GM18507 (cell line): ENCODE results near the gene ZSWIM1.
A peak's percentile ranks its signal among the peaks of the same experiment; 100 is the strongest.

Experiments
- DNase-seq: peaks from one replicate; pipeline ENCODE4 v3.0.0; 2011; ENCODE audit warnings: low read depth; ENCODE audit not compliant: insufficient read length; ENCODE audit errors: extremely low spot score
- FAIRE-seq: peaks from 2 replicates; lab custom pipeline; 2011; peaks lifted over from hg19 to GRCh38; lab: Jason Lieb, UNC

Gene ZSWIM1

GRCh38 chr20:45880988-45881788 is at the start of gene ZSWIM1:
TSS of gene ZSWIM1 (plus strand) at chr20:45881227. CDS start at chr20:45882593, 1,366 bp downstream.
- peak; percentile 98 for FAIRE-seq
- DNase-seq = peak; percentile 93

GRCh38 chr20:45832619-45833018 is 48.4 kb upstream of the ZSWIM1 start:
- FAIRE-seq = no peak
- DNase-seq = no peak

GRCh38 chr20:45833030-45833882 is 47.8 kb upstream of the ZSWIM1 start, which contains the start of gene SNX21:
TSS of gene SNX21 (plus strand) at chr20:45833799. CDS start at chr20:45833920, 121 bp downstream.
- DNase-seq (no peak), FAIRE-seq (no peak)

- FAIRE-seq = no peak
- DNase-seq = no peak
Observed at GRCh38 chr20:45833883-45834796, 46.9 kb upstream of the ZSWIM1 start.

- FAIRE-seq = no peak
- DNase-seq = no peak
Observed at GRCh38 chr20:45834797-45835161, 46.2 kb upstream of the ZSWIM1 start.

- FAIRE-seq (no peak), DNase-seq (no peak)
Observed at GRCh38 chr20:45835329-45835765, 45.7 kb upstream of the ZSWIM1 start.

GRCh38 chr20:45835825-45836224 is 45.2 kb upstream of the ZSWIM1 start:
- DNase-seq (no peak), FAIRE-seq (no peak)

GRCh38 chr20:45836841-45837240 is 44.2 kb upstream of the ZSWIM1 start:
- FAIRE-seq (no peak), DNase-seq (no peak)

- no peak for FAIRE-seq
- no peak for DNase-seq
Observed at GRCh38 chr20:45840700-45841198, 40.3 kb upstream of the ZSWIM1 start.

GRCh38 chr20:45841407-45842129 is 39.5 kb upstream of the ZSWIM1 start:
- FAIRE-seq = no peak

GRCh38 chr20:45842169-45842812 is 38.7 kb upstream of the ZSWIM1 start:
- FAIRE-seq (peak; percentile 84), DNase-seq (no peak)

More at GRCh38 chr20:45841407-45842129, 39.5 kb upstream of the ZSWIM1 start:
- no peak for DNase-seq

GRCh38 chr20:45843506-45843905 is 37.5 kb upstream of the ZSWIM1 start:
- DNase-seq (no peak), FAIRE-seq (no peak)

GRCh38 chr20:45845452-45845851 is 35.6 kb upstream of the ZSWIM1 start:
- no peak for DNase-seq
- no peak for FAIRE-seq

- FAIRE-seq (no peak), DNase-seq (no peak)
Observed at GRCh38 chr20:45848421-45848820, 32.6 kb upstream of the ZSWIM1 start.

- FAIRE-seq = no peak
- no peak for DNase-seq
Observed at GRCh38 chr20:45848969-45849582, 32.0 kb upstream of the ZSWIM1 start.

GRCh38 chr20:45850238-45850637 is 30.8 kb upstream of the ZSWIM1 start:
- DNase-seq (no peak), FAIRE-seq (no peak)

- DNase-seq (no peak), FAIRE-seq (no peak)
Observed at GRCh38 chr20:45850926-45851325, 30.1 kb upstream of the ZSWIM1 start.

GRCh38 chr20:45851501-45851900 is 29.5 kb upstream of the ZSWIM1 start:
- no peak for DNase-seq
- FAIRE-seq = no peak
